PC-3 (cell line): ENCODE measurements around the gene ACTR6. TPM values are rescaled to one million over a fixed set of nuclear protein-coding genes. Genes with fewer than 3 reads are reported as not detected.

Experiments
- ATAC-seq: fragments of 200-7000 bp; cut with Tn5 transposase; 2 replicates; pipeline ENCODE4 v1.9.1; 2020; ENCODE audit warnings: mild to moderate bottlenecking, moderate library complexity
- BruUV-seq: library from RNA; stranded (reverse); fragments of 400-500 nt; replicated peaks from 2 replicates; lab custom pipeline; 2021; lab: Mats Ljungman, UMichigan
- CTCF ChIA-PET: fragments of 300-600 bp; sonication (Branson Sonifier 250); formaldehyde crosslinking; loops from one replicate; lab custom pipeline; 2022; ENCODE audit warnings: antibody characterized with exemption; lab: Charles Lee
- POLR2A ChIA-PET: fragments of 300-600 bp; sonication (Branson Sonifier 250); formaldehyde crosslinking; loops from one replicate; lab custom pipeline; 2022; ENCODE audit warnings: antibody characterized with exemption; ENCODE audit not compliant: unreplicated experiment; lab: Charles Lee
- DNase-seq: peaks from one replicate; pipeline ENCODE4 v3.0.0-alpha.2; 2015
- H2AFZ ChIP-seq: fragments of 300-600 bp; sonication (generic); 2 replicates; pipeline ENCODE4 v1.6.0; 2016; ENCODE audit warnings: antibody characterized with exemption, low read length
- H3F3A ChIP-seq: fragments of 300-600 bp; sonication (generic); one replicate; pipeline ENCODE4 v1.6.0; 2017; ENCODE audit warnings: antibody characterized with exemption, low read length, control low read depth, mild to moderate bottlenecking; ENCODE audit not compliant: unreplicated experiment
- H3K27ac ChIP-seq: fragments of 300-600 bp; sonication (generic); 2 replicates; pipeline ENCODE4 v1.5.1; 2016; ENCODE audit warnings: mild to moderate bottlenecking, low read length
- H3K27me3 ChIP-seq: fragments of 300-600 bp; sonication (generic); 2 replicates; pipeline ENCODE4 v1.6.1; 2016; ENCODE audit warnings: low read length, mixed read lengths
- H3K36me3 ChIP-seq: fragments of 300-600 bp; sonication (generic); 2 replicates; pipeline ENCODE4 v1.6.1; 2016; ENCODE audit warnings: low read depth, mixed run types, low read length, mixed read lengths
- H3K4me1 ChIP-seq: fragments of 300-600 bp; sonication (generic); 2 replicates; pipeline ENCODE4 v1.5.1; 2016; ENCODE audit warnings: low read length; ENCODE audit not compliant: insufficient read depth
- H3K4me2 ChIP-seq: fragments of 300-600 bp; sonication (generic); 2 replicates; pipeline ENCODE4 v1.6.0; 2016; ENCODE audit warnings: low read length
- H3K4me3 ChIP-seq: fragments of 300-600 bp; sonication (generic); 2 replicates; pipeline ENCODE4 v1.5.1; 2016; ENCODE audit warnings: mild to moderate bottlenecking, low read length, mixed read lengths
- H3K79me2 ChIP-seq: fragments of 300-600 bp; sonication (generic); 2 replicates; pipeline ENCODE4 v1.6.1; 2017; ENCODE audit warnings: low read length, mixed read lengths
- H3K9ac ChIP-seq: fragments of 300-600 bp; sonication (generic); 2 replicates; pipeline ENCODE4 v1.6.0; 2016; ENCODE audit warnings: mild to moderate bottlenecking, low read length
- H3K9me2 ChIP-seq: fragments of 300-600 bp; sonication (generic); replicated peaks from 2 replicates; pipeline ENCODE4 v1.6.1; 2016; ENCODE audit warnings: mixed run types, low read length, mixed read lengths
- H3K9me3 ChIP-seq: fragments of 300-600 bp; sonication (generic); 2 replicates; pipeline ENCODE4 v1.6.1; 2016; ENCODE audit warnings: low read length, mixed read lengths
- H4K20me1 ChIP-seq: fragments of 300-600 bp; sonication (generic); 2 replicates; pipeline ENCODE4 v1.6.1; 2016; ENCODE audit warnings: low read length, mixed read lengths
- EZH2 ChIP-seq: fragments of 300-600 bp; sonication (generic); IDR thresholded peaks from one replicate; pipeline ENCODE4 v1.6.1; 2017; ENCODE audit warnings: antibody characterized with exemption, mild to moderate bottlenecking, low read length; ENCODE audit not compliant: unreplicated experiment
- EZH2phosphoT487 ChIP-seq: fragments of 300-600 bp; sonication (generic); IDR thresholded peaks from 2 replicates; pipeline ENCODE4 v1.6.1; 2018; ENCODE audit warnings: mild to moderate bottlenecking, antibody characterized with exemption, low read length, borderline replicate concordance
- intact Hi-C: fragments of 100-400 bp; cut with micrococcal nuclease; formaldehyde crosslinking; loops from 2 replicates; pipeline ENCODE4 v1.9.0; 2023
- total RNA-seq: library from RNA; depleted of rRNA; stranded (reverse); fragments of >200 nt; gene quantifications from 2 replicates; pipeline ENCODE4 v1.2.3, GENCODE V29; 2014
- TF ChIP-seq, protein P1 (sequence below): fragments of 300-600 bp; sonication (generic); conservative IDR thresholded peaks from 2 replicates; pipeline ENCODE4 v1.5.1; 2017; ENCODE audit warnings: antibody characterized with exemption, low read depth, mild to moderate bottlenecking, low read length

The ACTR6 gene
- total RNA-seq, 1 experiment from 2014 or later = 21.2 TPM

- Histone ChIP-seq H3K4me2 (peak overlapping the region; percentile 79), H3K27ac (no peak overlapping the region), H3F3A (no peaks in the 10 kb centered on the region), H3K4me3 (peak overlapping the region; percentile 60), H3K4me1 (peaks cover 11% of the 10 kb centered on the region), H3K9me3 (no peaks in the 10 kb centered on the region), H3K79me2 (no peaks in the 10 kb centered on the region), H3K9ac (peak overlapping the region; percentile 27; the same call in 1 of the 2 replicates), H2AFZ (peak overlapping the region; percentile 84), H4K20me1 (no peaks in the 10 kb centered on the region), H3K9me2 (no peaks in the 10 kb centered on the region), H3K36me3 (no peaks in the 10 kb centered on the region), H3K27me3 (no peaks in the 10 kb centered on the region)
- no TSS peak for BruUV-seq
- peak; percentile 100 for ATAC-seq
- POLR2A ChIA-PET = no interaction called here
- DNase-seq = peak; percentile 89
- CTCF ChIA-PET = interaction anchor here (0.6 to 1.2 kb wide), 4 partner anchors 9 to 111 kb away, joined by 3 to 8 read pairs (median 6); no protein-coding TSS in a partner anchor
- intact Hi-C loops = loop anchor here (1.0 to 5.0 kb wide), 2 partner anchors 37 to 59 kb away; partner anchors contain the start of gene ACTR6
- no peak for TF ChIP-seq EZH2phosphoT487
- TF ChIP-seq, protein P1, sequence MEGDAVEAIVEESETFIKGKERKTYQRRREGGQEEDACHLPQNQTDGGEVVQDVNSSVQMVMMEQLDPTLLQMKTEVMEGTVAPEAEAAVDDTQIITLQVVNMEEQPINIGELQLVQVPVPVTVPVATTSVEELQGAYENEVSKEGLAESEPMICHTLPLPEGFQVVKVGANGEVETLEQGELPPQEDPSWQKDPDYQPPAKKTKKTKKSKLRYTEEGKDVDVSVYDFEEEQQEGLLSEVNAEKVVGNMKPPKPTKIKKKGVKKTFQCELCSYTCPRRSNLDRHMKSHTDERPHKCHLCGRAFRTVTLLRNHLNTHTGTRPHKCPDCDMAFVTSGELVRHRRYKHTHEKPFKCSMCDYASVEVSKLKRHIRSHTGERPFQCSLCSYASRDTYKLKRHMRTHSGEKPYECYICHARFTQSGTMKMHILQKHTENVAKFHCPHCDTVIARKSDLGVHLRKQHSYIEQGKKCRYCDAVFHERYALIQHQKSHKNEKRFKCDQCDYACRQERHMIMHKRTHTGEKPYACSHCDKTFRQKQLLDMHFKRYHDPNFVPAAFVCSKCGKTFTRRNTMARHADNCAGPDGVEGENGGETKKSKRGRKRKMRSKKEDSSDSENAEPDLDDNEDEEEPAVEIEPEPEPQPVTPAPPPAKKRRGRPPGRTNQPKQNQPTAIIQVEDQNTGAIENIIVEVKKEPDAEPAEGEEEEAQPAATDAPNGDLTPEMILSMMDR = peak; percentile 39; the same call in 1 of the 2 replicates
- no peak for TF ChIP-seq EZH2
Measured at GRCh38 chr12:100163416-100164152, 37.0 kb upstream of the ACTR6 start.

DNA sequence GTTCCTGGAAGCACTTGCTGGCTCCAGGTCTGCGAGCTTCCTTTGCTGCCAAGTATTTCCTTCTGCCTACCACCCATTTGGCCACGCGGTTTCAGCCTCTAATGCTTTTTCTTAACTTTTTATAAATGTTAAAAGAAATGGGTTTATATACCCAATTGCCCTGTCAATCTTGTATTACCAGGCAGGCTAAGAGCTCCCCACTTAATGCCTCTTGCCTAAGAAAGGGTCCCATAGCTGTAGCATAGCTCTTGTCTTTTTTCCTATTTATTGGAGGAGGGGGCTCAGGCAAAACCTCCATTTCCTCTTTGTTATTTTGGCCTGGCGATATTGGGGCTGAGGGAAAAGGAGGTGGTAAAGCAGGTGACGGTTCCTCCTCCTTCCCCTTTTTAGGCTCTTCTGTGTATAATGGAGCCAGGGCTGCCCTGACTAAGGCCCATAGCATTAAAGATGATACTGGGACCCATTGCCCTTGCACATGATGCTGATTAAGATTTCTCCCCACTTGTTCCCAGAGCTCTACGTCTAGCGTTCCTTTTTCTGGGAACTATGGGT lies 36.4 kb upstream of the ACTR6 start:
- H3K9me2 ChIP-seq = no peaks in the 10 kb centered on the region
- H3K9ac ChIP-seq = no peak overlapping the region
- TF ChIP-seq, protein P1 = no peak
- TF ChIP-seq EZH2 (no peak), EZH2phosphoT487 (no peak)
- intact Hi-C loops = loop anchor here (1.0 to 5.0 kb wide), 2 partner anchors 36 to 58 kb away; partner anchors contain the start of gene ACTR6
- H3K4me2 ChIP-seq = peak overlapping the region; percentile 79
- CTCF ChIA-PET = interaction anchor here (0.6 to 1.2 kb wide), 4 partner anchors 9 to 111 kb away, joined by 3 to 8 read pairs (median 6); no protein-coding TSS in a partner anchor
- H3K9me3 ChIP-seq = no peaks in the 10 kb centered on the region
- DNase-seq = no peak
- peak overlapping the region; percentile 60; the same call in 1 of the 2 replicates for H3K4me3 ChIP-seq
- ATAC-seq = no peak
- H3K36me3 ChIP-seq = no peaks in the 10 kb centered on the region
- POLR2A ChIA-PET = no interaction called here
- H3K27me3 ChIP-seq = no peaks in the 10 kb centered on the region
- no peaks in the 10 kb centered on the region for H4K20me1 ChIP-seq
- TSS peak; percentile 6 for BruUV-seq
- H2AFZ ChIP-seq = peak overlapping the region; percentile 84
- H3K79me2 ChIP-seq = no peaks in the 10 kb centered on the region
- H3F3A ChIP-seq = no peaks in the 10 kb centered on the region
- peaks cover 11% of the 10 kb centered on the region for H3K4me1 ChIP-seq
- no peak overlapping the region for H3K27ac ChIP-seq
